ENCODE data around the gene SP5. TPM values are rescaled to one million over a fixed set of nuclear protein-coding genes. Genes with fewer than 3 reads are reported as not detected.

SP5 gene
- total and polyA plus RNA-seq, 10 of the 15 experiments (the other 5 are each of a cell fraction or from before 2014, with no cell fraction given), result not detected

- intact Hi-C loops (cut with micrococcal nuclease; ENCODE audit: unreplicated experiment), result no loop called here
- H3K79me2 ChIP-seq (ENCODE audit: control insufficient read depth, insufficient read depth, low read length), result no peaks in the 10 kb centered on the region
- no peaks in the 10 kb centered on the region for H3K4me1 ChIP-seq (ENCODE audit: control insufficient read depth, insufficient read depth, low read length)
- no peaks in the 10 kb centered on the region for H3K9me3 ChIP-seq (replicated peaks; ENCODE audit: control insufficient read depth, insufficient read depth, low read length)
- H3K9ac ChIP-seq (ENCODE audit: control insufficient read depth, insufficient read depth, low read length), result no peak overlapping the region
- peaks cover 0 to 2% of the 10 kb centered on the region in 2 experiments; a peak in 1 of 4 replicates for H3K27me3 ChIP-seq (replicated peaks in 1 of 2; ENCODE audit: control insufficient read depth in 2 of 2, insufficient read depth in 2 of 2, low read length in 1 of 2)
- in situ Hi-C loops (cut with MboI), result no loop called here
- TF ChIP-seq DPF2 (IDR thresholded peaks at IDR 0.05), result no peak
- TF ChIP-seq NRF1 (conservative IDR thresholded peaks at IDR 0.05; ENCODE audit: low read depth, low read length), result no peak
- no peak for TF ChIP-seq ESRRA (IDR thresholded peaks at IDR 0.05; ENCODE audit: low read length)
- TF ChIP-seq SKIL (IDR thresholded peaks at IDR 0.05; ENCODE audit: low read depth, poor library complexity, severe bottlenecking), result no peak
- ChIA-PET SMC1A (ENCODE audit: uncharacterized antibody, unreplicated experiment) (no interaction called here), RAD21 (ENCODE audit: unreplicated experiment) (no interaction called here), CTCF (no interaction called here), POLR2A (no interaction called here)
- FAIRE-seq (no peak), DNase-seq (ENCODE audit: low read depth, low spot score) (no peak), ATAC-seq (no peak)
- BruUV-seq (replicated peaks), result no TSS peak
- H2AFZ ChIP-seq (ENCODE audit: control insufficient read depth, low read depth, low read length), result no peak overlapping the region
- H3K4me3 ChIP-seq, result no peak overlapping the region
- 60% methylated on average over 6 of the region's 6 CpGs for whole genome bisulfite sequencing (ENCODE audit: insufficient coverage, insufficient replicate concordance, low lambda C conversion rate, missing lambda C conversion rate)
- H3K4me2 ChIP-seq (ENCODE audit: control insufficient read depth, insufficient read depth), result no peak overlapping the region
- no peaks in the 10 kb centered on the region for H3K36me3 ChIP-seq (ENCODE audit: control insufficient read depth in 2 of 2, insufficient read depth in 2 of 2, low read length in 1 of 2)
- H3K27ac ChIP-seq (ENCODE audit: control insufficient read depth, insufficient read depth), result no peak overlapping the region
- H4K20me1 ChIP-seq (ENCODE audit: control insufficient read depth, insufficient read depth), result no peaks in the 10 kb centered on the region
These were observed 30.2 kb downstream of the SP5 start for GRCh38 chr2:170745305-170745704.

- no TSS peak for BruUV-seq (replicated peaks)
- TF ChIP-seq CBFB (IDR thresholded peaks at IDR 0.05; ENCODE audit: low read depth), result no peak
- TF ChIP-seq FOXM1 (IDR thresholded peaks at IDR 0.05; ENCODE audit: low read depth, low read length), result no peak
- TF ChIP-seq CREM (IDR thresholded peaks at IDR 0.05; ENCODE audit: low read depth), result no peak
- no peak for TF ChIP-seq USF1 (IDR thresholded peaks at IDR 0.05; ENCODE audit: borderline replicate concordance, extremely low read length, insufficient read depth, low read depth, low read length)
- TF ChIP-seq YBX1 (IDR thresholded peaks at IDR 0.05), result no peak
- TF ChIP-seq NRF1 (conservative IDR thresholded peaks at IDR 0.05; ENCODE audit: low read depth, low read length), result no peak
- TF ChIP-seq ZSCAN29 (IDR thresholded peaks at IDR 0.05), result no peak
- no peak for TF ChIP-seq TAF1 (IDR thresholded peaks at IDR 0.05; ENCODE audit: borderline replicate concordance, low read depth, low read length)
- TF ChIP-seq SPI1 (IDR thresholded peaks at IDR 0.05; ENCODE audit: borderline replicate concordance, insufficient read depth, low read depth, low read length), result no peak
- TF ChIP-seq RELB (IDR thresholded peaks at IDR 0.05; ENCODE audit: low read depth), result no peak
- intact Hi-C loops (cut with micrococcal nuclease; ENCODE audit: unreplicated experiment), result no loop called here
- Histone ChIP-seq H3K27me3 (replicated peaks in 1 of 2; ENCODE audit: control insufficient read depth in 2 of 2, insufficient read depth in 2 of 2, low read length in 1 of 2) (no peaks in the 10 kb centered on the region), H2AFZ (ENCODE audit: control insufficient read depth, low read depth, low read length) (no peak overlapping the region), H3K4me2 (ENCODE audit: control insufficient read depth, insufficient read depth) (no peak overlapping the region), H3K9ac (ENCODE audit: control insufficient read depth, insufficient read depth, low read length) (no peak overlapping the region), H3K4me1 (ENCODE audit: control insufficient read depth, insufficient read depth, low read length) (no peaks in the 10 kb centered on the region), H3K27ac (ENCODE audit: control insufficient read depth, insufficient read depth) (no peak overlapping the region), H3K79me2 (ENCODE audit: control insufficient read depth, insufficient read depth, low read length) (no peaks in the 10 kb centered on the region), H3K4me3 (no peak overlapping the region), H4K20me1 (ENCODE audit: control insufficient read depth, insufficient read depth) (no peaks in the 10 kb centered on the region), H3K9me3 (replicated peaks; ENCODE audit: control insufficient read depth, insufficient read depth, low read length) (no peaks in the 10 kb centered on the region), H3K36me3 (ENCODE audit: control insufficient read depth in 2 of 2, insufficient read depth in 2 of 2, low read length in 1 of 2) (no peaks in the 10 kb centered on the region)
- ATAC-seq (no peak), FAIRE-seq (no peak), DNase-seq (ENCODE audit: low read depth, low spot score) (no peak)
- ChIA-PET SMC1A (ENCODE audit: uncharacterized antibody, unreplicated experiment) (interaction anchor here (0.5 kb wide), 1 partner anchor 60 kb away, joined by 3 read pairs; no protein-coding TSS in a partner anchor), POLR2A (no interaction called here), CTCF (interaction anchor here (1.6 kb wide), 1 partner anchor 33 kb away, joined by 4 read pairs; the partner anchor contains the start of gene SP5), RAD21 (ENCODE audit: unreplicated experiment) (interaction anchor here (0.7 kb wide), 1 partner anchor 313 kb away, joined by 4 read pairs; no protein-coding TSS in a partner anchor)
- WGBS (ENCODE audit: insufficient coverage, insufficient replicate concordance, low lambda C conversion rate, missing lambda C conversion rate), result 0% methylated on average over 3 of the region's 4 CpGs
- in situ Hi-C loops (cut with MboI), result no loop called here
These were observed 32.8 kb downstream of the SP5 start for GRCh38 chr2:170747921-170748320.

All from GM12878 (cell line).